Ishikawa (cell line): ENCODE data around the gene CRX.

Source experiments
- CEBPB ChIP-seq: IDR thresholded peaks from 2 replicates; pipeline ENCODE4 v1.6.1; 2012
- CREB1 ChIP-seq: IDR thresholded peaks from 2 replicates; pipeline ENCODE4 v1.6.1; 2012; ENCODE audit warnings: low read depth
- EGR1 ChIP-seq: IDR thresholded peaks from 2 replicates; pipeline ENCODE4 v1.6.1; 2012
- EP300 ChIP-seq: IDR thresholded peaks from 2 replicates; pipeline ENCODE4 v1.6.1; 2012; ENCODE audit warnings: borderline replicate concordance
- FOXM1 ChIP-seq: IDR thresholded peaks from 2 replicates; pipeline ENCODE4 v1.6.1; 2012; ENCODE audit warnings: low read depth, borderline replicate concordance
- NFIC ChIP-seq: IDR thresholded peaks from 2 replicates; pipeline ENCODE4 v1.6.1; 2012
- RAD21 ChIP-seq: IDR thresholded peaks from 2 replicates; pipeline ENCODE4 v1.6.1; 2012; ENCODE audit warnings: low read depth
- TAF1 ChIP-seq: IDR thresholded peaks from 2 replicates; pipeline ENCODE4 v1.6.1; 2012; ENCODE audit warnings: low read depth, mild to moderate bottlenecking
- TCF12 ChIP-seq: IDR thresholded peaks from 2 replicates; pipeline ENCODE4 v1.6.1; 2012; ENCODE audit warnings: low read depth
- YY1 ChIP-seq: IDR thresholded peaks from 2 replicates; pipeline ENCODE4 v1.6.1; 2012; ENCODE audit warnings: low read depth
- TF ChIP-seq, protein P1 (sequence below): IDR thresholded peaks from 2 replicates; pipeline ENCODE4 v1.6.1; 2012
- TF ChIP-seq, protein P2 (sequence below): IDR thresholded peaks from 2 replicates; pipeline ENCODE4 v1.6.1; 2012
- TF ChIP-seq, protein P3 (sequence below): IDR thresholded peaks from 2 replicates; pipeline ENCODE4 v1.6.1; 2012; ENCODE audit warnings: low read depth, mild to moderate bottlenecking

DNA sequence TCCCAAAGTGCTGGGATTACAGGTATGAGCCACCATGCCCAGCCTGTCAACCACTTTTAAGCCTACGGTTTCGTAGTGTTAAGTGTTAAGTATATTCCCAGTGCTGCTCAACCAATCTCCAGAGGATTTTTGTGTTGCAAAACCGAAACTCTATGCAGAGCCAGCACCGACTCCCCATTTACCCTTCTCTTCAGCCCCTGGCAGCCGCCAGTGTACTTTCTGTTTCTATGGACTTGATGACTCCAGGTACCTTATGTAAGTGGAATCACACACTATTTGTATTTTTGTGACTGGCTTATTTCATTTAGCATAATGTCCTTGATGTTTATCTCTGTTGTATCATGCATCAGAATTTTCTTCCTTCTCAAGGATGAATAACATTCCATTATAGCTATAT is 63.3 kb downstream of the CRX start:
- TF ChIP-seq EP300 (no peak), YY1 (no peak), TAF1 (no peak), CREB1 (no peak), CEBPB (no peak), FOXM1 (no peak), RAD21 (no peak), EGR1 (no peak), NFIC (no peak), TCF12 (no peak)
- TF ChIP-seq, protein P1, sequence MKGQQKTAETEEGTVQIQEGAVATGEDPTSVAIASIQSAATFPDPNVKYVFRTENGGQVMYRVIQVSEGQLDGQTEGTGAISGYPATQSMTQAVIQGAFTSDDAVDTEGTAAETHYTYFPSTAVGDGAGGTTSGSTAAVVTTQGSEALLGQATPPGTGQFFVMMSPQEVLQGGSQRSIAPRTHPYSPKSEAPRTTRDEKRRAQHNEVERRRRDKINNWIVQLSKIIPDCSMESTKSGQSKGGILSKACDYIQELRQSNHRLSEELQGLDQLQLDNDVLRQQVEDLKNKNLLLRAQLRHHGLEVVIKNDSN = no peak
- TF ChIP-seq, protein P2, sequence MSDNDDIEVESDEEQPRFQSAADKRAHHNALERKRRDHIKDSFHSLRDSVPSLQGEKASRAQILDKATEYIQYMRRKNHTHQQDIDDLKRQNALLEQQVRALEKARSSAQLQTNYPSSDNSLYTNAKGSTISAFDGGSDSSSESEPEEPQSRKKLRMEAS = no peak
- TF ChIP-seq, protein P3, sequence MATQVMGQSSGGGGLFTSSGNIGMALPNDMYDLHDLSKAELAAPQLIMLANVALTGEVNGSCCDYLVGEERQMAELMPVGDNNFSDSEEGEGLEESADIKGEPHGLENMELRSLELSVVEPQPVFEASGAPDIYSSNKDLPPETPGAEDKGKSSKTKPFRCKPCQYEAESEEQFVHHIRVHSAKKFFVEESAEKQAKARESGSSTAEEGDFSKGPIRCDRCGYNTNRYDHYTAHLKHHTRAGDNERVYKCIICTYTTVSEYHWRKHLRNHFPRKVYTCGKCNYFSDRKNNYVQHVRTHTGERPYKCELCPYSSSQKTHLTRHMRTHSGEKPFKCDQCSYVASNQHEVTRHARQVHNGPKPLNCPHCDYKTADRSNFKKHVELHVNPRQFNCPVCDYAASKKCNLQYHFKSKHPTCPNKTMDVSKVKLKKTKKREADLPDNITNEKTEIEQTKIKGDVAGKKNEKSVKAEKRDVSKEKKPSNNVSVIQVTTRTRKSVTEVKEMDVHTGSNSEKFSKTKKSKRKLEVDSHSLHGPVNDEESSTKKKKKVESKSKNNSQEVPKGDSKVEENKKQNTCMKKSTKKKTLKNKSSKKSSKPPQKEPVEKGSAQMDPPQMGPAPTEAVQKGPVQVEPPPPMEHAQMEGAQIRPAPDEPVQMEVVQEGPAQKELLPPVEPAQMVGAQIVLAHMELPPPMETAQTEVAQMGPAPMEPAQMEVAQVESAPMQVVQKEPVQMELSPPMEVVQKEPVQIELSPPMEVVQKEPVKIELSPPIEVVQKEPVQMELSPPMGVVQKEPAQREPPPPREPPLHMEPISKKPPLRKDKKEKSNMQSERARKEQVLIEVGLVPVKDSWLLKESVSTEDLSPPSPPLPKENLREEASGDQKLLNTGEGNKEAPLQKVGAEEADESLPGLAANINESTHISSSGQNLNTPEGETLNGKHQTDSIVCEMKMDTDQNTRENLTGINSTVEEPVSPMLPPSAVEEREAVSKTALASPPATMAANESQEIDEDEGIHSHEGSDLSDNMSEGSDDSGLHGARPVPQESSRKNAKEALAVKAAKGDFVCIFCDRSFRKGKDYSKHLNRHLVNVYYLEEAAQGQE = no peak
